ENCODE results near the gene DIAPH2.

Gene DIAPH2

DNA sequence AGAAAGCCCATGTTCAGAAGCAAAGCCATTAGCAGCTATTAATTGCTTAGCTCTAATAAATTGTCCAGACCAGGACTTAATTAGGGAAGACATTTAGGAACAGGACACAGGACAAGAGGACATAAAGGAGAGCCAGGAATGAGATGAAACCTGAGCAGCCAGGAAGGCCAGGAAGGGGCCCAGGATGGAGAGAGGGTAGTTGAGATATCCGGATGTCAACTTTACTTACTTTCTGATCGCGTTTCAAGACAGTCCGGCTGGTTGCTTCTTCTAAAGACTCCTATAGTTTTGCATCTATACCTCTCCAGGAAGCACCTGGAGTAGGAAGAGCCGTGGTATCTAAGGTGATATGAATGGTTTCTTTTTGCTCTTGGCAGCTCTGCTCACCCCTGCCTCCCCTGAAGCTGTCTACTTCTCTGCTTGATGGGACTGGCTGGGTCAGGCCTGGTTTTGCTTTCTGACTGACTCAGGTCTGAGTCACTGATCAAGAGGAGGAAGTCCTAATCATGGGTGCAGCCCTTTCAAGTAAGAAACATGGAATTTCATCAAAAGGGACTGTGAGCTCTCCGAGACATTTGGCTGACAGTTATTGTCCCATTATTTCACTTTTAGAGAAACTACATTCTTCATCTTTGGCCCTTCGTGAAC lies 932.4 kb downstream of the DIAPH2 start:
- DNase-seq = peak; percentile 79

DNA sequence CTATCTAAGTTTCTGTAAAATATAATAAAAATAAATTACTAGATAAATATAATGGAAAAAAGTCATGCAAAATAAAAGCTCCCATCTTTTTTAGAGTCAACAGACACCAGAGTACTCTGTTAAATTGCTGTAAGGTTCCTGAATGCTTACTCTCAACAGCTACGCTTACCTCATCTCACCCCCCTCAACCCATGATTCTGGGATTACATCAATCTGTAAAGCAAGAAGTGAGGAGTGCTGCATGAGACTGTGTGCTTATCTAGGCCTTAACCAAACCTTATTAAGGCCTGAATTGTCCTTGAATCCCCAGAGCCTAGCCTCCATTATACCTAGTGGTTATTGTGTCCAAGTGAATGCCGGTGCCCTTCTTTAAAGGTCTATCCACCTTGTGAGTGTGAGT lies 934.9 kb downstream of the DIAPH2 start:
- DNase-seq = peak; percentile 28

GRCh38 chrX:97622111-97622510 lies 937.5 kb downstream of the DIAPH2 start:
- no peak for DNase-seq

DNA sequence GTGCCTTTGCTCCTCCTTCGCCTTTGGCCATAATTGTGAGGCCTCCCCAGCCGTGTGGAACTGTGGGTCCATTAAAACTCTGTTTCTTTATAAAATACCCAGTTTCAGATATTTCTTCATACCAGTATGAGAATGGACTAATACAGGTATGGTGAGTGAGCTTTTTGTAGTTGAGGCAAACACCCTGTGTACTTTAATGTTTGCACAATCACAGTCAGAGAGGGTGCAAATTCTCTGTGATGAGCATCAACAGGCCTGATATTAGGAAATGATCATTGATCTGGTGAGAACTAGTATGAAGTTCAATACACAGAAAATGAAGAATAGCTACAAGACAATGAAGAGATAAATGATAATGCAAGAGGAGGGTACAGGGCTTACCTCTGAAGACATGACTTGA lies 943.7 kb downstream of the DIAPH2 start:
- DNase-seq = no peak

GRCh38 chrX:97628807-97629596 lies 944.4 kb downstream of the DIAPH2 start:
- no peak for DNase-seq

- no peak for DNase-seq
Measured at GRCh38 chrX:97629597-97629985, 944.9 kb downstream of the DIAPH2 start.

DNA sequence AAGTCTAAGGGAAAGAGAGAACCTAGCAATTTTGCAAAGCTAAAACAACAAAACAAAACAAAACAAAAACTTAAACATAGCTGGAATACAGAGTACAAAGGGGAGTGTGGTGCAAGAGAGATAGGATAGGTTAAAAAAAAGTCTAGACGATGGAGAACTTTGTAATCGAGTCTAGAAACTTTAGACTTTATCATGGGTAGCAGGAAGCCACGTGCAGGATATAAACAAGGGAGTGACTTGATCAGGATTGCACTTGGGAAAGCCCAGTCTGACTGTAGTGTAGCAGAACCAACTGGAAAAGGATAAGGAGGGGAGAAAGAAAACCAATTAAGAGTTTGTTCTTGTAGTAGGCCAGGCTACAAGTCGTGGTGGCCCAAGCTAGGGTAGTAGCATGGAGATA lies 949.2 kb downstream of the DIAPH2 start:
- no peak for DNase-seq

DNA sequence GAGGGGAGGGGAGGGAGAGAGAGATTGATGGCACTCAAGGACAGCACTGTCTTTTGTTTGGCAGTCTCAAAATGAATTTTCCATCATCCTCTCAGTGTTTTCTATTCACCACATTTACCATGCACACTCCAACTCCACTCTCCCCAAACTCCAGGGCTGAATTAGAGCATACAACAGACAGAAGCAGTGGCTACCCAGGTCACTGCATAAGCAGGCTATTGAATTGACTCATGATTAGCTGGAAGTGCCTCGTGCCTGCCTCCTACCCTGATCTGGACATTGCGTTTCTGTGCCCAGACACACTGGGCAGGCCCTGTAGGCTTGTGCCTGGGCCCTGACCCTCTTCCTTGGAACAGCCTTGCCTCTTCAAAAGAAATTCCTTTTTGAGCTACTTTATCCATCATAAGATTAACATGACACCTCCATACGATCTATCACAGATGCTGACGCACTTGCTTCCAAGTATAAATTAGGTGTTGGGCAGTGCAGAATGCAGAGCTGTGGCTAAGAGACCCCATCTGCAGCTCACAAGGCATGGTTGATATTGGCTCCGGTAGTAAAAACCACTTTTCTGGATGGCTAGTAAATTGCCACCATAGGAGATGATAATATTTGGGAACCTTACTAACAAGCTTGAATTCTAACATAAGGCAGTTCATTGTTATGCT lies 952.0 kb downstream of the DIAPH2 start:
- DNase-seq = no peak

GRCh38 chrX:97637289-97637688 lies 952.6 kb downstream of the DIAPH2 start:
- DNase-seq = no peak

GRCh38 chrX:97638621-97639020 lies 954.0 kb downstream of the DIAPH2 start:
- DNase-seq = no peak

GRCh38 chrX:97639526-97639925 lies 954.9 kb downstream of the DIAPH2 start:
- no peak for DNase-seq
